GM12864 (cell line): ENCODE data around the gene NOP53.

Experiments used
- DNase-seq: peaks from one replicate; pipeline ENCODE4 v3.0.0-alpha.2; 2011; ENCODE audit warnings: low read depth
- H3K4me3 ChIP-seq: 2 replicates; pipeline ENCODE4 v1.5.1; 2011; ENCODE audit warnings: mild to moderate bottlenecking, low read depth, low read length, control low read depth
- TF ChIP-seq, protein P1 (sequence below): IDR thresholded peaks from 2 replicates; pipeline ENCODE4 v1.5.1; 2011; ENCODE audit warnings: low read depth, mild to moderate bottlenecking, moderate library complexity, low read length, control low read depth, inconsistent platforms; ENCODE audit errors: missing control alignments

The NOP53 gene

GRCh38 chr19:47805313-47805712, 60.0 kb downstream of the NOP53 start:
- no peak for DNase-seq
- TF ChIP-seq, protein P1, sequence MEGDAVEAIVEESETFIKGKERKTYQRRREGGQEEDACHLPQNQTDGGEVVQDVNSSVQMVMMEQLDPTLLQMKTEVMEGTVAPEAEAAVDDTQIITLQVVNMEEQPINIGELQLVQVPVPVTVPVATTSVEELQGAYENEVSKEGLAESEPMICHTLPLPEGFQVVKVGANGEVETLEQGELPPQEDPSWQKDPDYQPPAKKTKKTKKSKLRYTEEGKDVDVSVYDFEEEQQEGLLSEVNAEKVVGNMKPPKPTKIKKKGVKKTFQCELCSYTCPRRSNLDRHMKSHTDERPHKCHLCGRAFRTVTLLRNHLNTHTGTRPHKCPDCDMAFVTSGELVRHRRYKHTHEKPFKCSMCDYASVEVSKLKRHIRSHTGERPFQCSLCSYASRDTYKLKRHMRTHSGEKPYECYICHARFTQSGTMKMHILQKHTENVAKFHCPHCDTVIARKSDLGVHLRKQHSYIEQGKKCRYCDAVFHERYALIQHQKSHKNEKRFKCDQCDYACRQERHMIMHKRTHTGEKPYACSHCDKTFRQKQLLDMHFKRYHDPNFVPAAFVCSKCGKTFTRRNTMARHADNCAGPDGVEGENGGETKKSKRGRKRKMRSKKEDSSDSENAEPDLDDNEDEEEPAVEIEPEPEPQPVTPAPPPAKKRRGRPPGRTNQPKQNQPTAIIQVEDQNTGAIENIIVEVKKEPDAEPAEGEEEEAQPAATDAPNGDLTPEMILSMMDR: no peak
- no peak overlapping the region for H3K4me3 ChIP-seq

DNA sequence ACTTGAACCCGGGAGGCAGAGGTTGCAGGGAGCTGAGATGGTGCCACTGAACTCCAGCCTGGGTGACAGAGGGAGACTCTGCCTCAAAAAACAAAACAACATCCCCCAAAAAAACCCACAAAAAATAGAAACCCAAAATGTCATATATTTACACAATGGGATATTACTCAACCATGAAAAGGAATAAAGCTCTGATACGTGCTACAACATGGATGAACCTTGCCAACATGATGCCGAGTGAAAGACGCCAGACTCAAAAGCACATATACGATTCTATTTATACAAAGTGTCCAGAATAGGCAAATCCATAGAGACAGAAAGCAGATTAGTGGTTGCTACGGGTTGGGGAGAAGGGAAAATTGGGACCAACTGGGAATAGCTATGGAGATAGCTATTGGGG, 61.1 kb downstream of the NOP53 start:
- TF ChIP-seq, protein P1: no peak
- DNase-seq: no peak
- no peak overlapping the region for H3K4me3 ChIP-seq
